Mesodermal cell (in vitro differentiated cells): Measurements from ENCODE around the gene SETD6.

ENCODE experiments used
- H3K27ac ChIP-seq: 2 replicates; pipeline ENCODE4 v1.7.0; 2013; ENCODE audit warnings: mild to moderate bottlenecking, low read depth, low read length, moderate library complexity; ENCODE audit not compliant: severe bottlenecking
- H3K36me3 ChIP-seq: 2 replicates; pipeline ENCODE4 v1.7.1; 2013; ENCODE audit warnings: mild to moderate bottlenecking, low read length, moderate library complexity; ENCODE audit not compliant: control insufficient read depth, insufficient read depth
- H3K4me1 ChIP-seq: one replicate; pipeline ENCODE4 v1.7.1; 2013; ENCODE audit warnings: mild to moderate bottlenecking, low read length; ENCODE audit not compliant: insufficient read depth, control insufficient read depth, poor library complexity, severe bottlenecking
- H3K4me3 ChIP-seq: 2 replicates; pipeline ENCODE4 v1.7.0; 2013; ENCODE audit warnings: low read length, control low read depth, mild to moderate bottlenecking; ENCODE audit not compliant: insufficient read depth, poor library complexity, severe bottlenecking; ENCODE audit errors: extremely low read depth
- H3K9me3 ChIP-seq: 2 replicates; pipeline ENCODE4 v1.7.1; 2013; ENCODE audit warnings: mild to moderate bottlenecking, low read length, moderate library complexity; ENCODE audit not compliant: control insufficient read depth
- WGBS, 2 experiments: methylation state at CpG; one replicate each; pipeline ENCODE4 v1.1.5; 2013; ENCODE audit warnings: missing lambda C conversion rate in 2 of 2; ENCODE audit not compliant: insufficient coverage in 2 of 2; 5-methylcytosine and 5-hydroxymethylcytosine counted together

Gene SETD6

DNA sequence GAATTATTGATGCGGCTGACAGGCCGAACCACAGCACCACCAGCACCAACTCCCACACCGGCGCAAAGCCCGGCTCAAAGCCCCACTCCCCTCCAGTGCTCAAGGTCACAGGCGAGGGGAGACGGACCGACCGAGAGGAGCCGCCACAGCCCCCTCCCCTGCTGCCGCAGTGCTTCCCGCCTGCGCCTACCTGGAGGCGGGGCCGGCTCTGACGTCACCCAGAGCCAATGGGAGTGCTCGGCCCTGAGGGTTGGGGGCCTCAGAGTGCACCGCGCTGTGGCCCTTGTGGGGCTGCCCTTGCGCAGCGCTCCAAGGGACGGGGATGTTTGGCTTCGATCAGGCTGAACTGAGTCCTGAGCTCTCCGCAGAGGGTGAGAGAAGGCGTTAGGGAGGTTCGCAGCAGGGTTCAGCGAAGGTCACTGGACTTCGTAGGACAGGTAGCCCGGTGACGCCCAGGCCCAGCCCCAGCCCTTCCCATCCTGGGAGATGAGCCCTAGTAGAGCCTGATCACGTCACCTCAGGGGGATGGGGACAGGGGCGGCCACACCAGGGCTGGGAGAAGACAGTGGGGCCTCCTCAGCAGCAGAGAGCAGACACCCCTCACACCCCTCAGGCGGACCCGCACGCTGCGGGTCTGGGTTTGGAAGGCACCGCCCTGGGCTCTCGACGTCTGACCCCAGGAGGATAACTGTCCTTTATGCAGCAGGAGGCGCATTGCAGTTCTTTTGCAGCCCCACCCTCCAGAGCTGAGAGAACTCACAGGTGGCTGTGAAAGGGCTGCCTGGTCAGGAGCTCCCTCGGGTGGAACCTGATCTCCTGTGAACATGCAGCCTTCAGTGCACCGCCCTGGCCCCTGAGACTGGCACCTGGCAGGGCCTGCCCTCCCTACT lies 13.8 kb upstream of the SETD6 start:
- Histone ChIP-seq H3K36me3 (peaks cover 4% of the 10 kb centered on the region), H3K4me1 (peaks cover under 1% of the 10 kb centered on the region), H3K27ac (no peak overlapping the region), H3K9me3 (no peaks in the 10 kb centered on the region), H3K4me3 (peak overlapping the region; percentile 47)
- WGBS, 2 experiments, result 16 to 19% methylated on average over 29 to 41 of the region's 42 CpGs

DNA sequence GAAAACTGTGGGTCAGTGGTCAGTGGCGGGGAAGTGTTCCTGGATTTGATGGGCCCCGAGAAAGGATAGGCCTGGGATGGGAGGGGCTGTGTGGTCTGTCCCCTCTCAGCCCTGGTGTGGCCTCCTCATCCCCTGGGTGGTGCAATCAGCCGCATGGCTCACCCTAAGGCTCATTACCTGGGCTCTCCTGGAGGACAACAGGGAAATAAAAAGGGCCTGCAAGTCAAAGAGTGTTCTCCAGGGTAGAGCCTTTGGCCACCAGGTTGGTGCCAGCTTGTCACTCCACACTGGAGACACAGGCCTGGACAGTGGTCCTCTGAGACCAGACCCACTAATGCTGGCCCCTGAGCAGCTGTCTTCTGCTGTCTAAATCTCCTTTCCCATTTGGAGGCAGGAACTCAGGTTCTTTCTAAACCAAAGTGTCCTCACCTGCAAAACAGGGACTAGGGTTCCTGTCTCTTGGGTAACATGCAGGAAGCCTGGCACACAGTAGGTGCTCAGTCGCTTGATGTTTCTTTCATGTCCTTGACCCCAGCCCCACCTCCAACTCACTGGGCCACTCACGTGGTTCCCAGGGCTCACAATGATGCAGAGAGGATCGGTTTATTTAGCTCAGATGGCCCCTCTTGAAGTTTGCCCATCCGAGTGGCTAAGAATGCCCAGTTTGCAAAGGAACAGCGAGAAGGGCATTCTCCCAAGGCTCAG lies 12.9 kb upstream of the SETD6 start:
- Histone ChIP-seq H3K27ac (no peak overlapping the region), H3K4me3 (no peak overlapping the region), H3K9me3 (no peaks in the 10 kb centered on the region), H3K4me1 (no peaks in the 10 kb centered on the region), H3K36me3 (peaks cover 4% of the 10 kb centered on the region)
- 80 to 87% methylated on average over 6 to 8 of the region's 8 CpGs for WGBS, 2 experiments

DNA sequence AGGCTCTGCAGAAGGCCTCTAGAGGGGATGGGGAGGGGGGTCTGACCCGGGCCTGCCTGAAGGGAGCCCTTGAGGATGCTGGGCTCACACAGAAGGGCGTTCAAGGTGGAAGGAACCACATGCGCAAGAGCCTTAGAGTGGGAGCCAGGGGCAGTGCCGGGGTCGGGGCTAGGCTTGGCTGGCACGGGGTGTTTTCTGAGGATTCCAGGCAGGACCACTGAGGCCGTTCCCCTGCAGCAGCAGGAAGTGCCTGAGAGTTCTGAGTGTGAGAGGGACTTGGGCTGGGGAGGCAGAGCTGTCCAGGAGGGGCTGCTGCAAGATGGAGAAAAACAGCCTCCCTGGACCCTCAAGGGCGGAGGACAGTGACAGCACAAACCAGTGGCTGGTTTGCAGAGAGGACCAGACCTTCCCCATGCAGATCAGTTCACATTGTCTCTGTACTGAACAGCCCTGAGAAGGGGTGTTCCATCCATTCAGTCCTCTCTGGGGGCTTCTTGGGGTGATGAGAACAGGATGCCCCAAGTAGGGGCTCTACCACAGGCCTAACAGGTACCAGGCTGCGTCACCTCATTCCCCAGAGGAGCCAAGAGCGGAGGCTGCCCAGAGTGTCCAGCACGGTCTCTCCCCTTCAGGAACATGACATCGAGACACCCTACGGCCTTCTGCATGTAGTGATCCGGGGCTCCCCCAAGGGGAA lies 12.0 kb upstream of the SETD6 start:
- H3K27ac ChIP-seq, result no peak overlapping the region
- peaks cover 8% of the 10 kb centered on the region for H3K36me3 ChIP-seq
- no peaks in the 10 kb centered on the region for H3K4me1 ChIP-seq
- H3K4me3 ChIP-seq, result no peak overlapping the region
- 88 to 97% methylated on average over 11 to 14 of the region's 14 CpGs for WGBS, 2 experiments
- H3K9me3 ChIP-seq, result no peaks in the 10 kb centered on the region

DNA sequence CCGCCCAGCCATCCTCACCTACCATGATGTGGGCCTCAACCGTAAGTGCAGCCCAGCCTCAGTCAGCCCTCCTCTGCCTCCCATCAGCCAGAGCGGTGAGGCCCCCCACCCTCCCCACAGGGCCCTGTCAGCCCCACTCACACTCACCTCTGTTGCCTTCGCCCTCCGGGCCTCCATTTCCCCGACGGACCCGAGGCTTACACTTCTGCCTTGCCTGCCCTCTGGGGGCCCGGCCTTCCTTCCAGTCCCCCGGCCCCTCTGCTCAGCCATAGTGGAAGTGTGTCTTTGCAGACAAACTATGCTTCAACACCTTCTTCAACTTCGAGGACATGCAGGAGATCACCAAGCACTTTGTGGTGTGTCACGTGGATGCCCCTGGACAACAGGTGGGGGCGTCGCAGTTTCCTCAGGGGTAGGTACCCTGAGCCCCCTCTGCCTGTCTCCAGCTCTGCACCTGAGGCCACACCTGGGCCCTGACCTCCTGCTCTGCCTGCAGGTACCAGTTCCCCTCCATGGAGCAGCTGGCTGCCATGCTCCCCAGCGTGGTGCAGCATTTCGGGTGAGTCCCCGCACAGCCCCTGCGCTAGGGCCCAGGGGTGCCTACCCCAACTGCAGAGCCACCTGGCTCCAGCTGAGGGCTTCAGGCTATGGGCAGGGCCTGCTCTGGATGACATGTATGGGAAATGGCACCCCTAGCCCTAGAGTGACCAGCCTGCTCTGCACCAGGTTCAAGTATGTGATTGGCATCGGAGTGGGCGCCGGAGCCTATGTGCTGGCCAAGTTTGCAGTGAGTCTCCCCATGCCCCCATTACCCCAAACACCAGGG lies 11.2 kb upstream of the SETD6 start:
- Histone ChIP-seq H3K4me1 (no peaks in the 10 kb centered on the region), H3K9me3 (no peaks in the 10 kb centered on the region), H3K36me3 (peaks cover 8% of the 10 kb centered on the region), H3K4me3 (no peak overlapping the region), H3K27ac (no peak overlapping the region)
- 90 to 91% methylated on average over 10 to 17 of the region's 21 CpGs for WGBS, 2 experiments

DNA sequence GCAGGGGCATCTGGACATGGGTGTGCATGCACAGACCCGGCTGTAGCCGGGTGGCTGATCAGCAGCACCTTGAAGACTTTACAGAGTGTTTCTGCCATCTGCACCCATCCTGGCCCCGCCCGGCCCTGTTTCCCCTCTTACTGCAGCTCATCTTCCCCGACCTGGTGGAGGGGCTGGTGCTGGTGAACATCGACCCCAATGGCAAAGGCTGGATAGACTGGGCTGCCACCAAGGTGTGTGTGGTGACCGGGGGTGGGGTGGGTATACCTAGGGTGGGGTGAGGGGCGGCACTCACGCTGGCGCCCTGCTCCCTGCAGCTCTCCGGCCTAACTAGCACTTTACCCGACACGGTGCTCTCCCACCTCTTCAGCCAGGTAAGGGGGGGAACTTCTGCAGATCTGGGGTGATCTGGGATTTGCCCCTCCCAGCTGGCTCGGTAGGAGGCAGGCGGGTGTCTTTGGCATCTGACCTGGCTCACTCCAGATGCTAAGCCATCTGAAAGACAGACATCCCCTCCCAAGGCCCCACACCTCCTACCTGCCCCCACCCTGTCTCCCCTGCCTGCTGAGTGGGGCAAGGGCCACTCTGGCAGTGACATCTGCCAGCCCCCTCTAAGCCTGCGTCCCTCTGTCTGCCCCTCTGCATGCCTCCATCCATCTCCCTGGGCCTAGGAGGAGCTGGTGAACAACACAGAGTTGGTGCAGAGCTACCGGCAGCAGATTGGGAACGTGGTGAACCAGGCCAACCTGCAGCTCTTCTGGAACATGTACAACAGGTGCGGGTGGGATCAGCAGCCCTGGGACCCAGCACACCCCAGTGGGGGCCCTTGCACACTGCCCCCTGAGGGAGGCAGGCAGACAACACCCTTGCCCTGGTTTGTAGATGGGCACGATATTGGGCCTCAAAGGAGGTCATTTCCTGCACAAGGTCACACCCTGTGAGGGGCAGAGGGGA lies 8.8 kb upstream of the SETD6 start:
- Histone ChIP-seq H3K4me1 (no peaks in the 10 kb centered on the region), H3K4me3 (no peak overlapping the region), H3K9me3 (no peaks in the 10 kb centered on the region), H3K36me3 (peaks cover 8% of the 10 kb centered on the region), H3K27ac (no peak overlapping the region)
- WGBS, 2 experiments, result 91 to 93% methylated on average over 11 to 14 of the region's 20 CpGs

DNA sequence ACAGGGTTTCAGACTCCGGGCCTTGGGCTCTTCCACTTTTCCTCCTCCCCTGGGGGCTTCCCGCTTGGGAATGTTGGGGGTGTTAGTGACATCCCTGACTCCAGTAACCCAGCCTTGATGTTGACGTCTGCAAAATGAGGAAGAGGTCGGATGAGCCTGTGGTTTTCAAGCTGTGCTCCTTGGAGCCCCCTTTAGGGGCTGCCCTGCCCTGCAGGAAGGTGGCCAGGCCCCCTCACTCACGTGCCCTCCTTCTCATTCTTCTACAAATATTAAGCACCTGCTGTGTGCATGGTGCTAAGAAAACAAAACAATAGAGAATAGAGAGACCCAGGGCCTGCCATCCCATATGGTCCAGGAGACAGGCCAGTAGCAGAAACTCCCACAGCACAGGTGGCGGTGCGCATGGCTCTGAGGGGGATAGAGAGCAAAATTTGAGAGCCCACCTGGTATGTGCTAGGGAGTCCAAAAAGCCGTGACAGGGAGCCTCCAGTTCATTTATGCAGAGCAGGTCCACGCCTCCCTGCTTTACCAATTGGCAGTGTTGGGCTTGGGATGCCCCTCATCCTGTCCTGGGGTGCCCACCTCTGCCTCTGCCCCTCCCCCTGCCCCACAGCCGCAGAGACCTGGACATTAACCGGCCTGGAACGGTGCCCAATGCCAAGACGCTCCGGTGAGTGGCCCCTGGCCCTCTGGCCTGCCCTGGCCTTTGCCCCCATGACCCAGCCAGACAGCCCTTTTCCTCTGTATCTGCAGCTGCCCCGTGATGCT lies 7.9 kb upstream of the SETD6 start:
- Histone ChIP-seq H3K4me1 (no peaks in the 10 kb centered on the region), H3K36me3 (peaks cover 8% of the 10 kb centered on the region), H3K9me3 (no peaks in the 10 kb centered on the region), H3K4me3 (no peak overlapping the region), H3K27ac (no peak overlapping the region)
- WGBS, 2 experiments, result 85 to 97% methylated on average over 10 to 12 of the region's 15 CpGs

DNA sequence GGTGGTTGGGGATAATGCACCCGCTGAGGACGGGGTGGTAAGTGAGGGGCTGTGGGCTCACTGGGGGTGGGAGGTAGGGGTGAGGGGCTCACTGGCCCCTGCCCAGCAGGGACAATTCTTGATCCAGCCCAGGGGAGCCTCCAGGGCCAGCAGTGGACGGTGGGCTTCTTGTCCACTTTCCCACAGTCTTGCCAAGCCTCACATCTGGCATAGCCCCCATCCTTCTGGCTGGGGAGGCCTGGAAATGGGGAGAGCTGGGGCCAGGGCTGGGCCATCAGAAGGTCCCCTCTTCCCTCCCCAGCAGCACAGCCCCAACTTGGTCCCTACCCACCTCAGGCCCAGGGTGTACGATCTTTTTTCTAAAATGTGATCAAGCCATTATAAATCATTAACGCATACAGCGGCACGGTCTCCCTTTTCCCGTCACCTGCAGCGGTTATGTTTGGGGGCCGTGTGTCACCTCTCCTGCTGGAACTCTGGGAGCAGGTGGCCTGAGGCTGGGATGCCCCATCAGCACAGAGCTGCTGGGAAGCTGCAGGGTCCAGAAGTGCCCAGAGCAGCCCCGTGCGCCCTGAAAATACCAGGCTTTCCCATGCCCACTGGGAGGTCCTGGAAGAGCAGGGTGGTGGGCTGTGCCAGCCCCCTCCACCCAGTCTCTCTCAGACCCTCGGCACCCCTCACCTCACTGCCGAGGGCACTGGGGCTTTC lies 7.2 kb upstream of the SETD6 start:
- Histone ChIP-seq H3K4me3 (no peak overlapping the region), H3K27ac (no peak overlapping the region), H3K4me1 (no peaks in the 10 kb centered on the region), H3K9me3 (no peaks in the 10 kb centered on the region), H3K36me3 (peaks cover 8% of the 10 kb centered on the region)
- 94 to 95% methylated on average over 7 to 9 of the region's 14 CpGs for WGBS, 2 experiments

DNA sequence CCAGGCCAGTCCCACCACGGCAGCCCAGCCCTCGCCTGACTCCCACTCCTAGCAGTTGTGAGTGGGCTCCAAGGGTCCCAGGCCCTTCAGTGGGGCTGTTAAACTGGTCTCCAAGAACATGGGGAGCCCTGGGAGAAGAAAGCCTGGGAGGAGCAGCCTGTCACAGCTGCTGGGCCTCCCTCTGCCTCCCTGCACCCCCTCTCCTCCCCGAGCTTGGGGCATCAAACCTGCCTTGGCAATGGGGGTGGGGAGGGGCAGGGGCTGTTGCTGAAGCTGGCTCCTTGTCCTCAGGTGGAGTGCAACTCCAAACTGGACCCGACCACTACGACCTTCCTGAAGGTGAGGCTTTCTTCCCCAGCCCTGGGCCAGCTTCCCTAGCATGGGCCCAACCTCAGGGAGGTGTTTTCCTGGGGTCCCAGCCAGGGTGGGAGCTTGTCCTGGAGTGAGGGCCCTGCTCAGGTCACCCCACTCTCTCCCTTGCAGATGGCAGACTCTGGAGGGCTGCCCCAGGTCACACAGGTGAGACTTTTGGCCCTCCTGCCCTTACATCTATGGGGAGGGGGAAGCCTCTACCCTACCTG lies 6.6 kb upstream of the SETD6 start:
- Histone ChIP-seq H3K36me3 (peaks cover 8% of the 10 kb centered on the region), H3K4me3 (no peak overlapping the region), H3K9me3 (no peaks in the 10 kb centered on the region), H3K27ac (no peak overlapping the region), H3K4me1 (no peaks in the 10 kb centered on the region)
- WGBS, 2 experiments, result 75 to 81% methylated on average over 2 to 4 of the region's 5 CpGs
